M059J (cell line): Measurements from ENCODE around the gene JARID2. TPM values are rescaled to one million over a fixed set of nuclear protein-coding genes. Genes with fewer than 3 reads are reported as not detected.
"Not testable (repeated sequence)": the region's sequence is repeated elsewhere in the genome, so short reads cannot be mapped to it uniquely, and the experiment has no call there.

Experiments used
- DNase-seq: peaks from one replicate; pipeline ENCODE4 v3.0.0-alpha.2; 2012; ENCODE audit warnings: low read depth
- total RNA-seq: library from RNA; depleted of rRNA; stranded (reverse); fragments of >200 nt; shearing (Covaris generic); gene quantifications from 2 replicates; pipeline ENCODE4 v1.2.3, GENCODE V29; 2014

JARID2 gene
- total RNA-seq, 1 experiment from 2014 or later = 17.6 TPM

- DNase-seq = no peak
Measured at GRCh38 chr6:15539722-15540270, 293.9 kb downstream of the JARID2 start.

- not testable (repeated sequence) for DNase-seq
Measured at GRCh38 chr6:15543332-15543917, 297.6 kb downstream of the JARID2 start.

- no peak for DNase-seq
Measured at GRCh38 chr6:15544321-15544900, 298.5 kb downstream of the JARID2 start.

- no peak for DNase-seq
Measured at GRCh38 chr6:15546591-15546990, 300.7 kb downstream of the JARID2 start.

GRCh38 chr6:15547400-15547799, 301.5 kb downstream of the JARID2 start:
- no peak for DNase-seq

GRCh38 chr6:15549371-15549770, 303.5 kb downstream of the JARID2 start:
- DNase-seq = no peak

GRCh38 chr6:15550546-15551123, 304.8 kb downstream of the JARID2 start:
- no peak for DNase-seq

GRCh38 chr6:15551262-15551661, 305.4 kb downstream of the JARID2 start:
- DNase-seq = no peak

- peak; percentile 47 for DNase-seq
Measured at GRCh38 chr6:15551798-15552197, 305.9 kb downstream of the JARID2 start.

GRCh38 chr6:15553031-15553430, 307.2 kb downstream of the JARID2 start:
- DNase-seq = no peak

- no peak for DNase-seq
Measured at GRCh38 chr6:15553736-15554294, 307.9 kb downstream of the JARID2 start.

GRCh38 chr6:15554728-15555100, 308.8 kb downstream of the JARID2 start:
- DNase-seq = no peak

GRCh38 chr6:15555101-15556038, 309.5 kb downstream of the JARID2 start:
- DNase-seq = peak; percentile 24

GRCh38 chr6:15556711-15557110, 310.8 kb downstream of the JARID2 start:
- no peak for DNase-seq

GRCh38 chr6:15557174-15557573, 311.3 kb downstream of the JARID2 start:
- DNase-seq = no peak

GRCh38 chr6:15560713-15561112, 314.8 kb downstream of the JARID2 start:
- DNase-seq = no peak

- DNase-seq = peak; percentile 15
Measured at GRCh38 chr6:15561447-15562199, 315.8 kb downstream of the JARID2 start.

GRCh38 chr6:15562977-15563376, 317.1 kb downstream of the JARID2 start:
- DNase-seq = no peak

GRCh38 chr6:15569035-15569995, 323.4 kb downstream of the JARID2 start:
- no peak for DNase-seq

GRCh38 chr6:15570171-15570570, 324.3 kb downstream of the JARID2 start:
- DNase-seq = no peak
